Measurements from ENCODE around the gene RNASE12.

RNASE12 gene

GRCh38 chr14:20591235-20591634, at the start of gene RNASE12:
RNASE12 (minus strand) TSS chr14:20591376; CDS start chr14:20590723, 653 bp downstream.
- no peak within 1 kb of the TSS for H2AFZ ChIP-seq (ENCODE audit: low read depth, low read length)

GRCh38 chr14:20632831-20633691, 41.9 kb upstream of the RNASE12 start:
- H3K4me1 ChIP-seq (ENCODE audit: insufficient read depth, low read length), result peaks cover 24% of the 10 kb centered on the region
- H3K9me3 ChIP-seq (ENCODE audit: low read length), result no peaks in the 10 kb centered on the region
- peak overlapping the region; percentile 41 for H3K4me3 ChIP-seq (ENCODE audit: low read length)
- H3K27me3 ChIP-seq (ENCODE audit: insufficient read depth, low read length), result peaks cover 38% of the 10 kb centered on the region
- no peaks in the 10 kb centered on the region for H3K36me3 ChIP-seq (ENCODE audit: insufficient read depth, low read length)
- peak overlapping the region; percentile 34 for H2AFZ ChIP-seq (ENCODE audit: low read depth, low read length)

More at GRCh38 chr14:20591235-20591634, at the start of gene RNASE12:
- no peaks in the 10 kb centered on the region for H3K9me3 ChIP-seq (ENCODE audit: low read length)
- H3K4me1 ChIP-seq (ENCODE audit: insufficient read depth, low read length), result no peaks in the 10 kb centered on the region
- no peak within 1 kb of the TSS for H3K4me3 ChIP-seq (ENCODE audit: low read length)
- H3K36me3 ChIP-seq (ENCODE audit: insufficient read depth, low read length), result no peaks in the 10 kb centered on the region
- H3K27me3 ChIP-seq (ENCODE audit: insufficient read depth, low read length), result peaks cover 4% of the 10 kb centered on the region

- no peaks in the 10 kb centered on the region for H3K9me3 ChIP-seq (ENCODE audit: low read length)
- peaks cover 44% of the 10 kb centered on the region for H3K27me3 ChIP-seq (ENCODE audit: insufficient read depth, low read length)
- H3K4me3 ChIP-seq (ENCODE audit: low read length), result peak overlapping the region; percentile 41
- H2AFZ ChIP-seq (ENCODE audit: low read depth, low read length), result peak overlapping the region; percentile 34
- no peaks in the 10 kb centered on the region for H3K36me3 ChIP-seq (ENCODE audit: insufficient read depth, low read length)
- peaks cover 24% of the 10 kb centered on the region for H3K4me1 ChIP-seq (ENCODE audit: insufficient read depth, low read length)
These were observed 41.3 kb upstream of the RNASE12 start for GRCh38 chr14:20632448-20632830.

- H3K27me3 ChIP-seq (ENCODE audit: insufficient read depth, low read length), result peaks cover 49% of the 10 kb centered on the region
These were observed 40.8 kb upstream of the RNASE12 start for GRCh38 chr14:20631880-20632389.

GRCh38 chr14:20631023-20631879, 40.1 kb upstream of the RNASE12 start:
- Histone ChIP-seq H3K36me3 (ENCODE audit: insufficient read depth, low read length) (no peaks in the 10 kb centered on the region), H2AFZ (ENCODE audit: low read depth, low read length) (no peak overlapping the region), H3K27me3 (ENCODE audit: insufficient read depth, low read length) (peaks cover 56% of the 10 kb centered on the region), H3K4me3 (ENCODE audit: low read length) (peak overlapping the region; percentile 41), H3K4me1 (ENCODE audit: insufficient read depth, low read length) (peaks cover 24% of the 10 kb centered on the region), H3K9me3 (ENCODE audit: low read length) (no peaks in the 10 kb centered on the region)

More at GRCh38 chr14:20631880-20632389, 40.8 kb upstream of the RNASE12 start:
- peak overlapping the region; percentile 41 for H3K4me3 ChIP-seq (ENCODE audit: low read length)
- H2AFZ ChIP-seq (ENCODE audit: low read depth, low read length), result no peak overlapping the region
- no peaks in the 10 kb centered on the region for H3K9me3 ChIP-seq (ENCODE audit: low read length)
- H3K36me3 ChIP-seq (ENCODE audit: insufficient read depth, low read length), result no peaks in the 10 kb centered on the region
- peaks cover 24% of the 10 kb centered on the region for H3K4me1 ChIP-seq (ENCODE audit: insufficient read depth, low read length)

GRCh38 chr14:20630340-20631022, 39.3 kb upstream of the RNASE12 start:
- H3K36me3 ChIP-seq (ENCODE audit: insufficient read depth, low read length), result no peaks in the 10 kb centered on the region
- no peaks in the 10 kb centered on the region for H3K9me3 ChIP-seq (ENCODE audit: low read length)
- H3K27me3 ChIP-seq (ENCODE audit: insufficient read depth, low read length), result peaks cover 61% of the 10 kb centered on the region
- no peak overlapping the region for H2AFZ ChIP-seq (ENCODE audit: low read depth, low read length)
- peaks cover 27% of the 10 kb centered on the region for H3K4me1 ChIP-seq (ENCODE audit: insufficient read depth, low read length)
- peak overlapping the region; percentile 41 for H3K4me3 ChIP-seq (ENCODE audit: low read length)

- no peak overlapping the region for H2AFZ ChIP-seq (ENCODE audit: low read depth, low read length)
- no peaks in the 10 kb centered on the region for H3K9me3 ChIP-seq (ENCODE audit: low read length)
- H3K27me3 ChIP-seq (ENCODE audit: insufficient read depth, low read length), result peaks cover 70% of the 10 kb centered on the region
- no peak overlapping the region for H3K4me3 ChIP-seq (ENCODE audit: low read length)
- no peaks in the 10 kb centered on the region for H3K36me3 ChIP-seq (ENCODE audit: insufficient read depth, low read length)
- H3K4me1 ChIP-seq (ENCODE audit: insufficient read depth, low read length), result peaks cover 31% of the 10 kb centered on the region
These were observed 37.1 kb upstream of the RNASE12 start for GRCh38 chr14:20628063-20628854.

- Histone ChIP-seq H2AFZ (ENCODE audit: low read depth, low read length) (no peak overlapping the region), H3K36me3 (ENCODE audit: insufficient read depth, low read length) (no peaks in the 10 kb centered on the region), H3K4me1 (ENCODE audit: insufficient read depth, low read length) (peaks cover 29% of the 10 kb centered on the region), H3K27me3 (ENCODE audit: insufficient read depth, low read length) (peaks cover 75% of the 10 kb centered on the region), H3K9me3 (ENCODE audit: low read length) (no peaks in the 10 kb centered on the region), H3K4me3 (ENCODE audit: low read length) (no peak overlapping the region)
These were observed 36.3 kb upstream of the RNASE12 start for GRCh38 chr14:20627346-20628027.

GRCh38 chr14:20626274-20626673, 35.1 kb upstream of the RNASE12 start:
- no peaks in the 10 kb centered on the region for H3K9me3 ChIP-seq (ENCODE audit: low read length)
- no peak overlapping the region for H3K4me3 ChIP-seq (ENCODE audit: low read length)
- H3K36me3 ChIP-seq (ENCODE audit: insufficient read depth, low read length), result no peaks in the 10 kb centered on the region
- H3K27me3 ChIP-seq (ENCODE audit: insufficient read depth, low read length), result peaks cover 80% of the 10 kb centered on the region
- peaks cover 20% of the 10 kb centered on the region for H3K4me1 ChIP-seq (ENCODE audit: insufficient read depth, low read length)
- no peak overlapping the region for H2AFZ ChIP-seq (ENCODE audit: low read depth, low read length)

GRCh38 chr14:20624495-20625070, 33.4 kb upstream of the RNASE12 start:
- no peaks in the 10 kb centered on the region for H3K9me3 ChIP-seq (ENCODE audit: low read length)

GRCh38 chr14:20623798-20624197, 32.6 kb upstream of the RNASE12 start:
- H3K9me3 ChIP-seq (ENCODE audit: low read length), result no peaks in the 10 kb centered on the region
- no peak overlapping the region for H2AFZ ChIP-seq (ENCODE audit: low read depth, low read length)
- no peak overlapping the region for H3K4me3 ChIP-seq (ENCODE audit: low read length)
- peaks cover 15% of the 10 kb centered on the region for H3K4me1 ChIP-seq (ENCODE audit: insufficient read depth, low read length)
- no peaks in the 10 kb centered on the region for H3K36me3 ChIP-seq (ENCODE audit: insufficient read depth, low read length)
- H3K27me3 ChIP-seq (ENCODE audit: insufficient read depth, low read length), result peaks cover 70% of the 10 kb centered on the region

More at GRCh38 chr14:20624495-20625070, 33.4 kb upstream of the RNASE12 start:
- Histone ChIP-seq H3K27me3 (ENCODE audit: insufficient read depth, low read length) (peaks cover 77% of the 10 kb centered on the region), H3K4me3 (ENCODE audit: low read length) (peak overlapping the region; percentile 49), H2AFZ (ENCODE audit: low read depth, low read length) (no peak overlapping the region), H3K36me3 (ENCODE audit: insufficient read depth, low read length) (no peaks in the 10 kb centered on the region), H3K4me1 (ENCODE audit: insufficient read depth, low read length) (peaks cover 15% of the 10 kb centered on the region)
